ENCODE measurements around the gene ZGPAT. TPM values are rescaled to one million over a fixed set of nuclear protein-coding genes. Genes with fewer than 3 reads are reported as not detected.

ZGPAT gene
- total and polyA plus RNA-seq, 12 donors: 4.4 to 120 (median 35.3) TPM

DNA sequence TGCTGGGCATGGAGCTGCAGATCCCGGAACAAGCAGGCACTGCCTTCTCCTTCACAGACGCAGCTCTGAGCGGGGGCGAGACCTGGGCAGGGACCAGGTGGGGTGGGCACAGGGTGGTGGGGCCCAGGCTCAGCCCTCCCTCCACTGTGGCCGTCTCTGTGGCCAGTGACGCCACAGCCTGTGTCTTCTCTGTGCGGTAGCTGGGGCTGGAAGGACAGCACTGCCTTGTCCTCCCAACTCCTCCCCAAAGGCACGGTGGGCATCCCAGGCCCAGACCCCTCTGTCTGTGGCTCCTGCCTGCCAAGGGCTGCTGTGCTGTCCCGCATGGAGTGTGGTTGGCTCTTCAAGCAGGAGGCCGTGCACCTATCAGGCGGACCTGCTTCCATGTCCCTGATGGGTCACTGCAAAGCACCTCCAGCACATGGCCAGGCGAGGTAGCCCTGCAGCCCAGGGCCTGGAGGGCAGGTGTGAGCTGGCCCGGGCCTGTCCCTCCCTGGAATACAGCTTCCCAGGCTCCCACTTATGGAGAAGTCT is 26.2 kb upstream of the ZGPAT start:
- DNase-seq: no peak
- H3K9me3 ChIP-seq (replicated peaks in 1 of 3): no peaks in the 10 kb centered on the region
- H3K27me3 ChIP-seq: no peaks in the 10 kb centered on the region
- 94 to 100% (median 98%) methylated on average over 1 to 13 of the region's 13 CpGs for WGBS, 4 donors
- H3K36me3 ChIP-seq (replicated peaks in 1 of 2): peaks cover 0 to 15% of the 10 kb centered on the region in 2 donors
- no peak overlapping the region for H3K4me3 ChIP-seq
- intact Hi-C loops (cut with DNase I): no loop called here
- peaks cover 4 to 28% of the 10 kb centered on the region in 2 donors for H3K4me1 ChIP-seq (replicated peaks in 1 of 2)
- peak overlapping the region in 2 of 5 donors; percentile 74 to 80 for H3K27ac ChIP-seq
- TF ChIP-seq, protein P1, sequence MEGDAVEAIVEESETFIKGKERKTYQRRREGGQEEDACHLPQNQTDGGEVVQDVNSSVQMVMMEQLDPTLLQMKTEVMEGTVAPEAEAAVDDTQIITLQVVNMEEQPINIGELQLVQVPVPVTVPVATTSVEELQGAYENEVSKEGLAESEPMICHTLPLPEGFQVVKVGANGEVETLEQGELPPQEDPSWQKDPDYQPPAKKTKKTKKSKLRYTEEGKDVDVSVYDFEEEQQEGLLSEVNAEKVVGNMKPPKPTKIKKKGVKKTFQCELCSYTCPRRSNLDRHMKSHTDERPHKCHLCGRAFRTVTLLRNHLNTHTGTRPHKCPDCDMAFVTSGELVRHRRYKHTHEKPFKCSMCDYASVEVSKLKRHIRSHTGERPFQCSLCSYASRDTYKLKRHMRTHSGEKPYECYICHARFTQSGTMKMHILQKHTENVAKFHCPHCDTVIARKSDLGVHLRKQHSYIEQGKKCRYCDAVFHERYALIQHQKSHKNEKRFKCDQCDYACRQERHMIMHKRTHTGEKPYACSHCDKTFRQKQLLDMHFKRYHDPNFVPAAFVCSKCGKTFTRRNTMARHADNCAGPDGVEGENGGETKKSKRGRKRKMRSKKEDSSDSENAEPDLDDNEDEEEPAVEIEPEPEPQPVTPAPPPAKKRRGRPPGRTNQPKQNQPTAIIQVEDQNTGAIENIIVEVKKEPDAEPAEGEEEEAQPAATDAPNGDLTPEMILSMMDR (IDR thresholded peaks at IDR 0.05): no peak
- no peak for TF ChIP-seq POLR2A (IDR thresholded peaks at IDR 0.05)

DNA sequence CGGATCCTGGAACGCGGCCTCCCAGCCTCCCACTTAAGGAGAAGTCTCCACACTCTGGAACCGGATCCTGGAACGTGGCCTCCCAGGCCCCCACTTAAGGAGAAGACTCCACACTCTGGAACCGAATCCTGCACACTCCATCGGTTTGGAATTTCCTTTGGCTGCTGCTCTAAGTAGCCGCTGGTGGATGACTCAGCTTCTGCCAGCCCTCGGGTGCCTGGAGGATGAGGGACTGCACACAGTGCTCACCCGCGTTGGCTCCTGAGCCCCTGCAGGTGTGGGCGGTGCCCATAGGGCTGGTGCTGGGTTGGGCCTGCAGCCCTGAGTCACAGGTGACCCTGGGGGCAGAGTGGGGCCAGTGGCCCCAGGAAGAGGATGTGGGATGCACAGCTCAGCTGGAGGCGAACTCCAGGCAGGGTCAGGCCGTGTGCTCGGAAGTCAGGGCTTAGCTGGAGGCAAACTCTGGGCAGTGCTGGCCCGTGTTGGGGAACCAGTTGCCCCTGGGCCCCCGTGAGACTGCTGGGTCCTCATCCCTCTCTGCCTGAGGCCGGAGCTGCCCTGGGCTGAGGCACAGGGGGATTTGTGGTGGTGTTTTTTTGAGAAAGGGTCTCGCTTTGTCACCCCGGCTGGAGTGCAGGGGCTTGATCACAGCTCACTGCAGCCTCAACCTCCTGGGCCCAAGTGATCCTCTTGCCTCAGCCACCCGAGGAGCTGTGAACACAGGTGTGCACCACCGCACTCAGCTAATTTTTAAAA is 25.3 kb upstream of the ZGPAT start:
- TF ChIP-seq, protein P1 (IDR thresholded peaks at IDR 0.05): no peak
- TF ChIP-seq POLR2A (IDR thresholded peaks at IDR 0.05): no peak
- Histone ChIP-seq H3K27me3 (no peaks in the 10 kb centered on the region), H3K4me3 (no peak overlapping the region), H3K36me3 (replicated peaks in 1 of 2) (peaks cover 0 to 15% of the 10 kb centered on the region in 2 donors), H3K27ac (peak overlapping the region in 2 of 5 donors; percentile 74 to 80), H3K4me1 (replicated peaks in 1 of 2) (peaks cover 4 to 33% of the 10 kb centered on the region in 2 donors), H3K9me3 (replicated peaks in 1 of 3) (no peaks in the 10 kb centered on the region)
- peak in 6 of 7 donors; percentile 62 to 81 (median 73) for DNase-seq
- WGBS, 4 donors: 47 to 70% (median 60%) methylated on average over 12 to 22 of the region's 22 CpGs
- intact Hi-C loops (cut with DNase I): no loop called here

DNA sequence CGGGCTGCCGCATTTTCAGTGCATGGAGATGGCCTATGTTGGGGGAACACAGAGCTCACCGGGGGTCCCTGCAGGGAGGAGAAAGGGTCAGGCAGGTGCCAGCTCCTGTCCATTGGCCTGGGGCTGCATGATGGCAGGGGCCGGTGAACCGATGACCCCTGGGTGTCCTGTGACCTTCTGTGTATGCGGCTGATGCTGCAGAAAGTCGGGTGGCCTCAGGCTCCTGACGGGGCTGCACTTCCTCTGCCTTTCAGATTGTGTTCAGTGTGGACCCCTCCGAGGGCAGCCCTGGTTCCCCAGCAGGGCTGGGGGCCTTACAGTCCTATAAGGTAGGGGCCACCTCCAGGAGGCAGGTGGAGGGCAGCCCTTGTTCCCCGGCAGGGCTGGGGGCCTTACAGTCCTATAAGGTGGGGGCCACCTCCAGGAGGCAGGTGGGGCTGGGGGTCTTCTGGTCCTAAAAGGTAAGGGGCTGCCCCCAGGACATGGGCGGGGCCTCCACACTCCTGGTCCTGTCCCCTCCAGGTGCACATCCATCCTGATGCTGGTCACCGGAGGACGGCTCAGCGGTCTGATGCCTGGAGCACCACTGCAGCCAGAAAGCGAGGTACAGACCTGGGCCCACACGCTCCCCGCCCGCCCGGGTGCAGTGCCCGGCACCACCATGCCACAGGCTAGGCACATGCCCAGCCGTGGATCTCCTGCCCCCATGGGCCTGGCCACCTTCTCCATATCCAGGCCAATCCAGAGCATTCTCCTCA is 22.4 kb upstream of the ZGPAT start:
- Histone ChIP-seq H3K4me1 (replicated peaks in 1 of 2) (peaks cover 4 to 45% of the 10 kb centered on the region in 2 donors), H3K36me3 (replicated peaks in 1 of 2) (no peaks in the 10 kb centered on the region), H3K9me3 (replicated peaks in 1 of 3) (no peaks in the 10 kb centered on the region), H3K27me3 (no peaks in the 10 kb centered on the region), H3K27ac (peak overlapping the region in 4 of 5 donors; percentile 55 to 95 (median 82)), H3K4me3 (no peak overlapping the region)
- intact Hi-C loops (cut with DNase I): no loop called here
- WGBS, 4 donors: 76 to 94% (median 85%) methylated on average over 8 to 21 of the region's 21 CpGs
- no peak for TF ChIP-seq POLR2A (IDR thresholded peaks at IDR 0.05)
- TF ChIP-seq, protein P1 (IDR thresholded peaks at IDR 0.05): no peak
- peak in 1 of 7 donors; percentile 34 for DNase-seq

DNA sequence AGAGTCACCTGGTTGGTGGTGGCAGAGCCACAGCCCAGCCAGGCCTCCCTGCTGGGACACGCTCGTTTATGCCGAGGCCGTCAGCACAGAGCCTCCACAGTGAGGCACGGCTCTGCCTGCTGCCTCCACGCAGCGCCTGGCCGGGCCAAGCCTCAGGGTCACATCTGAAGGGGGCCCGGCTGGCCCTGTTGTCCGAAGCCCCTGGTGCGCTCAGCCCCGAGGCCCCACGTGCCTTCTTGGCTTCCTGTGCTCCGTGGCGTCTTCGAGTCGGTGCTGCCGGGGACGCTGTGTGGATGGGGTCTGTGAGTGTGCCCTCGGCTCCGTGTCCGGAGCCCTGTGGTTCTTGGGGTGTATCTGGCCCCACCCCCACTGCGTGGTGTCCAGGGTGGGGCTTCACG is 21.7 kb upstream of the ZGPAT start:
- TF ChIP-seq POLR2A (IDR thresholded peaks at IDR 0.05): no peak
- TF ChIP-seq, protein P1 (IDR thresholded peaks at IDR 0.05): no peak
- peaks cover 4 to 45% of the 10 kb centered on the region in 2 donors for H3K4me1 ChIP-seq (replicated peaks in 1 of 2)
- WGBS, 4 donors: 82 to 87% (median 84%) methylated on average over 6 to 24 of the region's 24 CpGs
- peak overlapping the region in 4 of 5 donors; percentile 55 to 95 (median 82) for H3K27ac ChIP-seq
- intact Hi-C loops (cut with DNase I): no loop called here
- no peaks in the 10 kb centered on the region for H3K27me3 ChIP-seq
- H3K9me3 ChIP-seq (replicated peaks in 1 of 3): no peaks in the 10 kb centered on the region
- H3K4me3 ChIP-seq: no peak overlapping the region
- H3K36me3 ChIP-seq (replicated peaks in 1 of 2): no peaks in the 10 kb centered on the region
- no peak for DNase-seq
